ENCODE results near the gene RRP12. TPM values are rescaled to one million over a fixed set of nuclear protein-coding genes. Genes with fewer than 3 reads are reported as not detected.

RRP12 gene
- total and polyA plus RNA-seq, 2 donors (not counting 3 experiments of a cell fraction or from before 2014, with no cell fraction given): 13.6 to 35.8 TPM

DNA sequence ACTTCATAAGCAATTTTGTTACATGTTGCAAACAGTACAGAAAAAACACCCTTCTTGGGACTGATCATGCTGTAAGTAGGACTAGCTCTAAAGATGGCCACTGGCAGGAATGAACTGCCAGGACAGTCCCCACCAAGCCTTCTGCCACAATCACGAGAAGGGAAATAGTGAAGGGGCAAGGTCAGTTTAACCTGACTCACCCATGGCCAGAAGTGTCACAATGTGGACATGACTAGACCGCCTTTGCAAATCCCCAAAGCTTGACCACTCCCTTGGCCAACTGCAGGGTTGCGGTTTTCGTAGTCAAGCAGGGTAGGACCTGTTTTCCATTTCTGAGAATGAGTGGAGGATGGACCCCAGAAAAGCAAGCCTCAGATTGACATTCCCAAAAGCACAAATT, 47.2 kb downstream of the RRP12 start:
- H3K4me1 ChIP-seq (ENCODE audit: control insufficient read depth, extremely low read depth, insufficient read depth, low read length): peaks cover 13% of the 10 kb centered on the region
- no peak overlapping the region for H3K4me2 ChIP-seq (ENCODE audit: insufficient read depth, low read length)
- H3K4me3 ChIP-seq (replicated peaks in 1 of 3; ENCODE audit: insufficient read depth in 1 of 3, low read depth in 1 of 3, low read length in 3 of 3): no peak overlapping the region
- H3K27ac ChIP-seq (ENCODE audit: insufficient read depth, low read depth, low read length): no peak overlapping the region
- no peaks in the 10 kb centered on the region for H3K79me2 ChIP-seq (ENCODE audit: control insufficient read depth, insufficient read depth, low read length)
- H3K27me3 ChIP-seq (ENCODE audit: control insufficient read depth in 2 of 2, insufficient read depth in 2 of 2, low read length in 2 of 2): no peaks in the 10 kb centered on the region
- dilution Hi-C loops (cut with MboI; ENCODE audit: extremely low pct_ligation_motif_present, low sequenced_read_pairs): no loop called here
- intact Hi-C loops (cut with micrococcal nuclease): loop anchor here (2.0 kb wide), 1 partner anchor 75 kb away; no protein-coding TSS in a partner anchor
- no peaks in the 10 kb centered on the region for H3K9me1 ChIP-seq (replicated peaks; ENCODE audit: control insufficient read depth, extremely low read depth, insufficient read depth, low read length)
- no peak overlapping the region for H3K9ac ChIP-seq (replicated peaks; ENCODE audit: extremely low read depth, insufficient read depth, low read length)
- no peak for DNase-seq (ENCODE audit: low read depth, low spot score)
- H4K20me1 ChIP-seq (replicated peaks; ENCODE audit: control insufficient read depth, extremely low read depth, insufficient read depth, low read length): no peaks in the 10 kb centered on the region
- BruUV-seq (replicated peaks): no TSS peak
- no peak for TF ChIP-seq MYC (IDR thresholded peaks at IDR 0.05; ENCODE audit: low read depth, low read length)
- TF ChIP-seq POLR2A (IDR thresholded peaks at IDR 0.05; ENCODE audit: low read depth, low read length): no peak
- TF ChIP-seq EZH2 (IDR thresholded peaks at IDR 0.05; ENCODE audit: borderline replicate concordance, low read depth, low read length, severe bottlenecking): no peak
- no peak for TF ChIP-seq POLR2AphosphoS5 (IDR thresholded peaks at IDR 0.05; ENCODE audit: insufficient read depth, low read depth, low read length)
- no peak for TF ChIP-seq JUN (IDR thresholded peaks at IDR 0.05; ENCODE audit: borderline replicate concordance, insufficient read depth, insufficient read length, low read depth)
- TF ChIP-seq, protein P1, sequence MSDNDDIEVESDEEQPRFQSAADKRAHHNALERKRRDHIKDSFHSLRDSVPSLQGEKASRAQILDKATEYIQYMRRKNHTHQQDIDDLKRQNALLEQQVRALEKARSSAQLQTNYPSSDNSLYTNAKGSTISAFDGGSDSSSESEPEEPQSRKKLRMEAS (IDR thresholded peaks at IDR 0.05; ENCODE audit: insufficient read depth, insufficient read length): no peak
- TF ChIP-seq GATA2 (IDR thresholded peaks at IDR 0.05; ENCODE audit: insufficient read depth, insufficient read length, low read depth, low read length): no peak
- TF ChIP-seq FOS (IDR thresholded peaks at IDR 0.05; ENCODE audit: borderline replicate concordance, insufficient read depth, low read length): no peak
- TF ChIP-seq, protein P2, sequence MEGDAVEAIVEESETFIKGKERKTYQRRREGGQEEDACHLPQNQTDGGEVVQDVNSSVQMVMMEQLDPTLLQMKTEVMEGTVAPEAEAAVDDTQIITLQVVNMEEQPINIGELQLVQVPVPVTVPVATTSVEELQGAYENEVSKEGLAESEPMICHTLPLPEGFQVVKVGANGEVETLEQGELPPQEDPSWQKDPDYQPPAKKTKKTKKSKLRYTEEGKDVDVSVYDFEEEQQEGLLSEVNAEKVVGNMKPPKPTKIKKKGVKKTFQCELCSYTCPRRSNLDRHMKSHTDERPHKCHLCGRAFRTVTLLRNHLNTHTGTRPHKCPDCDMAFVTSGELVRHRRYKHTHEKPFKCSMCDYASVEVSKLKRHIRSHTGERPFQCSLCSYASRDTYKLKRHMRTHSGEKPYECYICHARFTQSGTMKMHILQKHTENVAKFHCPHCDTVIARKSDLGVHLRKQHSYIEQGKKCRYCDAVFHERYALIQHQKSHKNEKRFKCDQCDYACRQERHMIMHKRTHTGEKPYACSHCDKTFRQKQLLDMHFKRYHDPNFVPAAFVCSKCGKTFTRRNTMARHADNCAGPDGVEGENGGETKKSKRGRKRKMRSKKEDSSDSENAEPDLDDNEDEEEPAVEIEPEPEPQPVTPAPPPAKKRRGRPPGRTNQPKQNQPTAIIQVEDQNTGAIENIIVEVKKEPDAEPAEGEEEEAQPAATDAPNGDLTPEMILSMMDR (IDR thresholded peaks at IDR 0.05; ENCODE audit: extremely low read depth in 1 of 2, insufficient read depth in 1 of 2, low read depth in 1 of 2, low read length in 2 of 2): no peak
- no peaks in the 10 kb centered on the region for H3K9me3 ChIP-seq (replicated peaks; ENCODE audit: control insufficient read depth, insufficient read depth, low read length)
- ChIA-PET POLR2A (no interaction called here), CTCF (interaction anchor here (0.6 to 5.9 kb wide), 3 partner anchors 75 to 281 kb away, joined by 3 to 79 read pairs (median 43); no protein-coding TSS in a partner anchor)
- H2AFZ ChIP-seq (ENCODE audit: low read depth, low read length): no peak overlapping the region
- peaks cover 0 to 2% of the 10 kb centered on the region in 2 experiments for H3K36me3 ChIP-seq (ENCODE audit: control insufficient read depth in 2 of 2, extremely low read depth in 1 of 2, insufficient read depth in 2 of 2, low read length in 2 of 2)
- FAIRE-seq: peak; percentile 21

Measured in endothelial cell of umbilical vein (primary cell).